ENCODE measurements around the gene MIOS. TPM values are rescaled to one million over a fixed set of nuclear protein-coding genes. Genes with fewer than 3 reads are reported as not detected.

The MIOS gene
- total and polyA plus RNA-seq, 2 of the 8 experiments (the other 6 are each of a cell fraction or from before 2014, with no cell fraction given), result 15.5 to 50.7 TPM

GRCh38 chr7:7529328-7529727, 37.4 kb upstream of the MIOS start (continued):
- no peak for TF ChIP-seq CHD7 (IDR thresholded peaks at IDR 0.05; ENCODE audit: insufficient replicate concordance, low read length)
- no peak for TF ChIP-seq ZNF274 (IDR thresholded peaks at IDR 0.05; ENCODE audit: borderline replicate concordance, extremely low read depth, low read length)
- TF ChIP-seq SIRT6 (IDR thresholded peaks at IDR 0.05; ENCODE audit: low read length), result no peak
- no peak for TF ChIP-seq SAP30 (IDR thresholded peaks at IDR 0.05; ENCODE audit: insufficient read depth, insufficient replicate concordance, low read length)
- TF ChIP-seq E2F6 (IDR thresholded peaks at IDR 0.05), result no peak
- no peak for TF ChIP-seq HDAC6 (IDR thresholded peaks at IDR 0.05; ENCODE audit: low read depth, low read length)
- TF ChIP-seq CHD2 (IDR thresholded peaks at IDR 0.05; ENCODE audit: low read length), result no peak

All from H1 (cell line).